NCI-H524 (cell line): ENCODE measurements around the gene BNC1.
"Not testable (repeated sequence)": the region's sequence is repeated elsewhere in the genome, so short reads cannot be mapped to it uniquely, and the experiment has no call there.

Source experiments
- DNase-seq, 2 experiments: peaks; one replicate each; lab custom pipeline; 2025; lab: John Stamatoyannopoulos, UW

BNC1 gene

GRCh38 chr15:83292317-83292716 is 7.9 kb upstream of the BNC1 start:
- no peak for DNase-seq

DNA sequence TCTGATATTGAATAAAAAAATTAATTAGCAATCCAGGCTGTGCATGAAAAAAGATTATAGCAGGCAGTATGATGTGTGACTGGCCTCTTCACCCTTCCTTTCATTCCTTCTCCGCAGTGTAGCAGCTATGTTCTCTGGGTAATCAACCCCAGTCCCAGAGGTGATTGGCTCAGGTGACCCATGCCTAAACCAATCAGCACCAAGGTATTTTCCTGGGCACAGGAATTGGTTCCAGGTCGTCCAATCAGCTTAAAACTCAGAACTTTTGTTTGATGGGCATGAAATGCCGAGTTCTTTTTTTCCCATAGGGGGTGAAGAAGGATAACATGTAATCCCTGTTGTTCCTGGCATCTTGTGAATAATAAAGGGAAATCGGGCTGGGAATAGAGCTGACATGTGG is 5.8 kb upstream of the BNC1 start:
- no peak for DNase-seq

DNA sequence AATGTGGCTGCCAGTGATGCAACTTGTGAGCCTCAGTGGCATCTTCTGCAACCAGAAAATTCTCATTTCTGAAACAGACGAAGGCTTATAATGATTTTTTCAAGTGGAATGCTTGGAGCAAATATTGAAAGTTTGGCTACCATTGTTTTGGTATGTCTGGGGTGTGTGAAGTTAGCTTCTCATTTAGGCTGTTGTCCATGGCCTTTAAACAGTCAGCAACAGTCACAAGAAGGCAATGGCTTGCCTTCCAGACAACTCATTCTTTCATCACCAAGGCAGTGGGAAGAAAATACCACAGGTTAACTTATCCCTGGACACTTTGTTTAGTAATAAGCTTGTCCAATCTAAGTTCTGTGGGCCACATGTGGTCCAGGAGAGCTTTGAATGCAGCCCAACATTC is 4.7 kb upstream of the BNC1 start:
- DNase-seq: no peak

DNA sequence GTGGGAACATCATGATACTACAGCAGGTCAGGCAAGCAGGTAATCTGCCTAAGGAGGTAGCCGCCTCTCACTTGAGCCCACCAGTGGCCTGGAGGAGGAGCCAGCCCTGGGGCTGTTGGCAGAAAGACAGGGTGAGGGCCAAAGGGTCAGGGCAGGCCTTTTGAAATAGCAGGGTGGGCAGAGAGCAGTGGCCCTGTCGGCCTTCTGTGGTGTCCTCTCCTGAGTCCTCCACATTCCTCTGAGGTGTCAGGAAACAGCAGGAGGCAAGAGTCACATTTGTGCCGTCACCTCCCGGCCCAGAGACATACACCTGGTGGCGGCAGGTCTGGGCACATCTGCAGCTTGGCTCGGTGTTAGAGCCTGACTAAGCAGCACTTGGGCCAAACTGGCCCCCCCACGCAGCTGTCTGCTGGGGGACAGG is 3.9 kb upstream of the BNC1 start:
- DNase-seq: no peak

DNA sequence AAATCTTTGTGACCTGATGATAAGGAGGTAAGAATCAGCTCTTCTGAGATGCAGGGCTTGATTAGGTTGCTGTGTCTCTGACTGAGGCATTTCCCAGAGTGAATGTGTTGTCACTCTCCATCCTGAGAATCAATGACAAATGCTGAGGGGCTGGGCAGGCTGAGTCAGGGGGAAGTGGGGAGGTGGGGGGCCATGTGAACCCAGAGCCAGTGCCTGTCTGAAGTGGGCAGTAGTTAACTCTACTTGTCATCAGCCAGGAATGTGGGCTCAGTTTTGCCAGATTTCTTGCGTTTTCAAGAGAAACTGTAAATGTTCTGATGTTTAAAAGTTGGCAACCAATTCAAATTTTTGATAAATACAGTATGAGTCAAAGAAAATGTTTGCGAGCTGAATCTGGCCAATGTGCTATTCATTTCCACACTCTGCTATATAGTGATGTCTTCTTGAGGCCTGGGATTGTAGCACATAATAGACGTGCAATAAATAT is 3.1 kb upstream of the BNC1 start:
- no peak for DNase-seq

- DNase-seq: no peak
These were observed 1.6 kb upstream of the BNC1 start for GRCh38 chr15:83285979-83286553.

DNA sequence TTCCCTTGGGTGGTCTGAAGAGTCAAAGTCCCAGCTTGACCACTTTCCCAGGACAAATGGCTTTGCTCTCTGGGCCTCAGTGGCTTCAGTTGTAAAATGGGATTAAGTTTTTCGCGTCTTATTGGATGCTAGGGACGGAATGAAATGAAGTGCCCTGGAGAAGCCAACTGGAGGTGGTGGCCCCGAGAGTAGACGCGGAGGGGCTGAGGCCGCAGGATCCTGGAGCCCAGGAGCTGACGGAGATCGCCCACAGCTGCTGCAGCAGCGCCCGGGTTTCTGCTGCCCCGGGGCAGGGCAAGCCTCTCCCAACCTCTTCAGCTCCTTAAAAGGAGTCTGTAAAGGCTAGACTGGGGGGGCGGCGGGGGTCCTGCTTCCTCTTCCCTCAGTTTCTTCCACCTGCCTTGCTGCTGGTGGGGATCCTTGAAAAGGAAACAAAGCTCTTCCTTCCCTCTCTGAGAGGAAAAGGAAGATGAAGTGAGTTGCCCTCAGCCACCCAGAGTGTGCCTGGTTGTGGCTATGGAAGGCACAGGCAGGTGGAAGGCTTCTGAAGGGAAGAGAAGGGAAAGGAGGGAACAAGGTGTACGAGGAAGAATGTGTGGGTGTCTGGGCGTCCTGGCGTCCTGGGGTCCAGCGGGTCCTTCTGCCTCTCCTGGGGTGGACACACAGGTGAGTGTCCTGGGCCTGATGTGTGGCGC is 967 bp upstream of the BNC1 start:
- no peak for DNase-seq

- peak in 1 of 2 experiments; percentile 23 for DNase-seq
These were observed 478 bp downstream of the BNC1 start for GRCh38 chr15:83283813-83284558.

- DNase-seq: peak in 1 of 2 experiments; percentile 43
These were observed 1.2 kb downstream of the BNC1 start for GRCh38 chr15:83283138-83283812.

GRCh38 chr15:83282776-83283137 is 1.7 kb downstream of the BNC1 start:
- DNase-seq: peak in 1 of 2 experiments; percentile 34

GRCh38 chr15:83282141-83282540 is 2.3 kb downstream of the BNC1 start:
- DNase-seq: no peak

DNA sequence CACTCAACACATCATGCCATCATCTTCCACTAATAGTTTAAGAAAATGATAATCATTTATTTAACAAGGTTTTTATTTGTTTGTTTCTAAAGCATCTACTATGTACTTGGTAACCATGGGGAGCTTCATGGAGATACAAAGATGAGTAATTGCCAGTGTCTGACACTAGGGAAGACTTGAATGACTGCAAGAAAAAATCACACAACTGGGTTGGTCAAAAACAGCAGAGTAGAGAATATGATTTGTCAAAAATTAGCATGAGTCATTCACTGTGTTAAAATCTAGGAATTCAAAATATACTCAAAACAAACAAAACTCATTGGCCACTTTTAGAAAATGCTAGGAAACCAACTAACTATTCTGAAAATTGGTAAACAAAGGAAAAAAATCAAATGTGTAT is 6.3 kb downstream of the BNC1 start:
- no peak for DNase-seq

GRCh38 chr15:83276661-83277060 is 7.8 kb downstream of the BNC1 start:
- no peak for DNase-seq

DNA sequence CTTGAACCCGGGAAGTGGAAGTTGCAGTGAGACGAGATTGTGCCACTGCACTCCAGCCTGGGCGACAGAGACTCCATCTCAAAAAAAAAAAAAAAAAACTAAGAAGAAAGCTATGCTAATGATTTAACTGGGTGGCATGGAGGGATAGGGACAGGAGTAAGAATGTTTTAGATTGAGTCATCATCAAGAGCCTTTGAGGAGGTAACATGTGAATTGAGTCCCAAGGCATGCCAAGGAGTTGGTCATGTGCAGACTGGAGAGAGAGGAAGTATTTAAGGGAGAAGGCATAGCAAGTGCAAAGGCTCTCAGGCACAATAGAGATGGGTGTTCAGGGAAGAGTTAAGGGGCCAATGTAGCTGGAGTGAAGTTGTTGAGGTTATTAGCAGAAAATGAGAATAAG is 9.1 kb downstream of the BNC1 start:
- DNase-seq: no peak

- DNase-seq: no peak
These were observed 14.3 kb downstream of the BNC1 start for GRCh38 chr15:83270176-83270575.

GRCh38 chr15:83268147-83268546 is 16.3 kb downstream of the BNC1 start:
- no peak for DNase-seq

- no peak for DNase-seq
These were observed 21.7 kb downstream of the BNC1 start for GRCh38 chr15:83262594-83263315.

- not testable (repeated sequence) for DNase-seq
These were observed 22.3 kb downstream of the BNC1 start for GRCh38 chr15:83262181-83262580.

- DNase-seq: no peak
These were observed 33.7 kb downstream of the BNC1 start for GRCh38 chr15:83250781-83251180.

- DNase-seq: no peak
These were observed 35.5 kb downstream of the BNC1 start for GRCh38 chr15:83249030-83249343.

DNA sequence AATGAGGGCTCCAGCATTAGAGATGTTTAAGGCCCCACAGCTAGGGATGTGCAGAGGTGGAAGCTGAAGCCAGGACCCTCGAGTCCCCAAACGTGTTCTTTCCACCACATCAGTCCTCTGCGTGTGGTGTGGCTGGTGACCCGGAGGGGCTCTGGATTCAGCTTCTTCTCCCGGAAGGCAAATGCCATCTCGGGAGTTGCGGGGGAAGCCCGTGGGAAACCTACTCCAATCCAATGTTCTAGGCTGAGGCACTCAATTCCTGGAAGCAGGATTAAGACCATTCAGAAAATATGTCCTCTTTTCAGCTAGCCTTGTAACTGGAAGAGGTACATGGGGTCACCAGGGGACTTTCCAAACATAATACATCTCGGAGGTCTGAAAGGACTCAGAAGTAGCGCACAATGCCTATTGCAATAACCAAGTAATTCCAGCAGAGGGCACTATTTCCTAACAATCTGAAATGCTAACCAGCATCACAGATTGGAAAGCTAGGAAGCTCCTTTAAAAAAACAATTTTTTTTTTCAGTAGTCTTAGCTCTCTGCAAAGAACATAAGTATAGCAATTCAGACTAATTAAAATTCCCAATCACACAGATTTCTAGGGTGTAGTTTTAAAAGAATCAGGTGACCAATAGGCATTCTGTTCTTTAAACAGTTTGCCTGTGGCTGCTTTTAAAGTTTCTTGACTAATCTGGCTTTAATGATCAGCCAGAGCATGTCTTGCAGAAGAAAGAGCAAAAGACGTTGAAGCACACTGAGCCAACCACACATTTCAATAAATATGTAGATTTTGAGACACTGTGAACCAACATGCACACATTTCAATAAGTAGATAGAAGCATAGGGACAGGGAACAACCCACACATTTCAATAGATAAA is 36.1 kb downstream of the BNC1 start:
- peak; percentile 45 to 80 for DNase-seq
